IgD-negative memory B cell (primary cell): Measurements from ENCODE around the gene DPH1. TPM values are rescaled to one million over a fixed set of nuclear protein-coding genes. Genes with fewer than 3 reads are reported as not detected.
"Not testable (repeated sequence)": the region's sequence is repeated elsewhere in the genome, so short reads cannot be mapped to it uniquely, and the experiment has no call there.

ENCODE experiments used
- H3K27ac Mint-ChIP-seq, 3 donors: one replicate each; pipeline ENCODE4 v1.8.0; 2020 to 2022; ENCODE audit warnings: mild to moderate bottlenecking in 3 of 3, mixed read lengths in 3 of 3, moderate library complexity in 1 of 3
- H3K27me3 Mint-ChIP-seq: one replicate; pipeline ENCODE4 v1.8.0; 2021; ENCODE audit warnings: mixed read lengths
- H3K36me3 Mint-ChIP-seq: one replicate; pipeline ENCODE4 v1.8.0; 2020; ENCODE audit warnings: mild to moderate bottlenecking, mixed read lengths
- H3K4me1 Mint-ChIP-seq, 3 donors: one replicate each; pipeline ENCODE4 v1.8.0; 2020 to 2022; ENCODE audit warnings: mixed read lengths in 3 of 3, mild to moderate bottlenecking in 1 of 3
- H3K4me3 Mint-ChIP-seq, 4 donors: one replicate each; pipeline ENCODE4 v1.8.0; 2020 to 2022; ENCODE audit warnings: mild to moderate bottlenecking in 4 of 4, mixed read lengths in 4 of 4, moderate library complexity in 3 of 4
- H3K9me3 Mint-ChIP-seq, 3 donors: one replicate each; pipeline ENCODE4 v1.8.0; 2020 to 2021; ENCODE audit warnings: mixed read lengths in 3 of 3, mild to moderate bottlenecking in 1 of 3
- polyA plus RNA-seq: library from polyadenylated mRNA; unstranded; fragments of 300-500 nt; fragmentation: Illumina TruSeq; gene quantifications from one replicate; pipeline ENCODE4 v1.2.3, GENCODE V29; 2021

DPH1 gene
- 34.4 TPM for polyA plus RNA-seq

- H3K27ac Mint-ChIP-seq: peak within 1 kb of the TSS; percentile 86 to 97 (median 88)
- H3K36me3 Mint-ChIP-seq: no peaks in the 10 kb centered on the region
- peaks cover 25% of the 10 kb centered on the region for H3K27me3 Mint-ChIP-seq
- peak within 1 kb of the TSS; percentile 93 to 98 (median 96) for H3K4me3 Mint-ChIP-seq
- H3K4me1 Mint-ChIP-seq: peaks cover 11 to 21% (median 20%) of the 10 kb centered on the region in 3 donors
- no peaks in the 10 kb centered on the region for H3K9me3 Mint-ChIP-seq
Measured at GRCh38 chr17:2029911-2030778, at the start of gene DPH1. DPH1 (plus strand) TSS chr17:2030153; CDS start chr17:2030170, 17 bp downstream.

- H3K4me3 Mint-ChIP-seq: no peak overlapping the region
- H3K4me1 Mint-ChIP-seq: peaks cover 0 to under 1% (median 0%) of the 10 kb centered on the region in 3 donors
- no peak overlapping the region for H3K27ac Mint-ChIP-seq
- H3K27me3 Mint-ChIP-seq: peaks cover 28% of the 10 kb centered on the region
- no peaks in the 10 kb centered on the region for H3K9me3 Mint-ChIP-seq
- H3K36me3 Mint-ChIP-seq: no peaks in the 10 kb centered on the region
Measured at GRCh38 chr17:1980665-1981250, 49.2 kb upstream of the DPH1 start.

- H3K4me3 Mint-ChIP-seq, H3K9me3 Mint-ChIP-seq, H3K27ac Mint-ChIP-seq, H3K36me3 Mint-ChIP-seq, H3K4me1 Mint-ChIP-seq: not testable (repeated sequence)
- peaks cover 22% of the 10 kb centered on the region for H3K27me3 Mint-ChIP-seq
Measured at GRCh38 chr17:1982793-1983366, 47.1 kb upstream of the DPH1 start.

GRCh38 chr17:1985093-1985492, 44.9 kb upstream of the DPH1 start:
- H3K27ac Mint-ChIP-seq: no peak overlapping the region
- peaks cover 19% of the 10 kb centered on the region for H3K27me3 Mint-ChIP-seq
- peaks cover 0 to 1% (median 0%) of the 10 kb centered on the region in 3 donors for H3K4me1 Mint-ChIP-seq
- H3K9me3 Mint-ChIP-seq: no peaks in the 10 kb centered on the region
- no peaks in the 10 kb centered on the region for H3K36me3 Mint-ChIP-seq
- H3K4me3 Mint-ChIP-seq: peak overlapping the region in 1 of 4 donors; percentile 78

- H3K9me3 Mint-ChIP-seq: no peaks in the 10 kb centered on the region
- H3K27me3 Mint-ChIP-seq: peaks cover 18% of the 10 kb centered on the region
- peaks cover 0 to 1% (median 0%) of the 10 kb centered on the region in 3 donors for H3K4me1 Mint-ChIP-seq
- H3K27ac Mint-ChIP-seq: no peak overlapping the region
- H3K4me3 Mint-ChIP-seq: no peak overlapping the region
- H3K36me3 Mint-ChIP-seq: no peaks in the 10 kb centered on the region
Measured at GRCh38 chr17:1985686-1986085, 44.3 kb upstream of the DPH1 start.

- H3K4me3 Mint-ChIP-seq: no peak overlapping the region
- no peaks in the 10 kb centered on the region for H3K9me3 Mint-ChIP-seq
- no peaks in the 10 kb centered on the region for H3K36me3 Mint-ChIP-seq
- H3K27me3 Mint-ChIP-seq: peaks cover 18% of the 10 kb centered on the region
- H3K4me1 Mint-ChIP-seq: peaks cover 0 to 1% (median 0%) of the 10 kb centered on the region in 3 donors
- H3K27ac Mint-ChIP-seq: no peak overlapping the region
Measured at GRCh38 chr17:1986783-1987451, 43.0 kb upstream of the DPH1 start.

GRCh38 chr17:1989135-1989534, 40.8 kb upstream of the DPH1 start:
- no peaks in the 10 kb centered on the region for H3K9me3 Mint-ChIP-seq
- peaks cover 10% of the 10 kb centered on the region for H3K27me3 Mint-ChIP-seq
- no peak overlapping the region for H3K27ac Mint-ChIP-seq
- peaks cover 0 to 1% (median 0%) of the 10 kb centered on the region in 3 donors for H3K4me1 Mint-ChIP-seq
- H3K4me3 Mint-ChIP-seq: no peak overlapping the region
- no peaks in the 10 kb centered on the region for H3K36me3 Mint-ChIP-seq

GRCh38 chr17:1992541-1992940, 37.4 kb upstream of the DPH1 start:
- Mint-ChIP-seq H3K9me3 (no peaks in the 10 kb centered on the region), H3K4me1 (peaks cover 0 to 1% (median 0%) of the 10 kb centered on the region in 3 donors), H3K27me3 (peaks cover 16% of the 10 kb centered on the region), H3K36me3 (no peaks in the 10 kb centered on the region), H3K4me3 (peak overlapping the region in 1 of 4 donors; percentile 54), H3K27ac (no peak overlapping the region)

GRCh38 chr17:1994707-1995106, 35.2 kb upstream of the DPH1 start:
- H3K27ac Mint-ChIP-seq: no peak overlapping the region
- H3K9me3 Mint-ChIP-seq: no peaks in the 10 kb centered on the region
- H3K4me3 Mint-ChIP-seq: no peak overlapping the region
- H3K27me3 Mint-ChIP-seq: peaks cover 21% of the 10 kb centered on the region
- H3K36me3 Mint-ChIP-seq: no peaks in the 10 kb centered on the region
- peaks cover 0 to 2% (median 0%) of the 10 kb centered on the region in 3 donors for H3K4me1 Mint-ChIP-seq

GRCh38 chr17:1995321-1995892, 34.5 kb upstream of the DPH1 start:
- H3K4me3 Mint-ChIP-seq: no peak overlapping the region
- H3K27me3 Mint-ChIP-seq: peaks cover 24% of the 10 kb centered on the region
- peak overlapping the region in 2 of 3 donors; percentile 3 to 59 for H3K27ac Mint-ChIP-seq
- H3K9me3 Mint-ChIP-seq: no peaks in the 10 kb centered on the region
- peaks cover 0 to 2% (median 0%) of the 10 kb centered on the region in 3 donors for H3K4me1 Mint-ChIP-seq
- H3K36me3 Mint-ChIP-seq: no peaks in the 10 kb centered on the region

- Mint-ChIP-seq H3K36me3 (no peaks in the 10 kb centered on the region), H3K27ac (no peak overlapping the region), H3K4me1 (peaks cover 0 to 2% (median 0%) of the 10 kb centered on the region in 3 donors), H3K9me3 (no peaks in the 10 kb centered on the region), H3K4me3 (no peak overlapping the region), H3K27me3 (peaks cover 24% of the 10 kb centered on the region)
Measured at GRCh38 chr17:1995907-1996799, 33.8 kb upstream of the DPH1 start.

- no peaks in the 10 kb centered on the region for H3K9me3 Mint-ChIP-seq
- peaks cover 24% of the 10 kb centered on the region for H3K27me3 Mint-ChIP-seq
- peaks cover 0 to 2% (median 0%) of the 10 kb centered on the region in 3 donors for H3K4me1 Mint-ChIP-seq
- peak overlapping the region in 1 of 4 donors; percentile 11 for H3K4me3 Mint-ChIP-seq
- no peaks in the 10 kb centered on the region for H3K36me3 Mint-ChIP-seq
- no peak overlapping the region for H3K27ac Mint-ChIP-seq
Measured at GRCh38 chr17:1996800-1997288, 33.1 kb upstream of the DPH1 start.

- peaks cover 0 to 2% (median 0%) of the 10 kb centered on the region in 3 donors for H3K4me1 Mint-ChIP-seq
- no peaks in the 10 kb centered on the region for H3K36me3 Mint-ChIP-seq
- peak overlapping the region in 1 of 4 donors; percentile 1 for H3K4me3 Mint-ChIP-seq
- peaks cover 24% of the 10 kb centered on the region for H3K27me3 Mint-ChIP-seq
- no peak overlapping the region for H3K27ac Mint-ChIP-seq
- no peaks in the 10 kb centered on the region for H3K9me3 Mint-ChIP-seq
Measured at GRCh38 chr17:1997289-1997926, 32.5 kb upstream of the DPH1 start.
